PC-9 (cell line): Measurements from ENCODE around the gene STXBP2. TPM values are rescaled to one million over a fixed set of nuclear protein-coding genes. Genes with fewer than 3 reads are reported as not detected.

ENCODE experiments used
- BruUV-seq: library from RNA; stranded (reverse); fragments of 400-500 nt; replicated peaks from 2 replicates; lab custom pipeline; 2021; lab: Mats Ljungman, UMichigan
- CTCF ChIA-PET: fragments of 300-600 bp; sonication (Branson Sonifier 250); formaldehyde crosslinking; loops from one replicate; lab custom pipeline; 2022; ENCODE audit warnings: antibody characterized with exemption; lab: Charles Lee
- POLR2A ChIA-PET: fragments of 300-600 bp; sonication (Branson Sonifier 250); formaldehyde crosslinking; loops from one replicate; lab custom pipeline; 2022; ENCODE audit warnings: antibody characterized with exemption; ENCODE audit not compliant: unreplicated experiment; lab: Charles Lee
- DNase-seq, 2 experiments: peaks; one replicate each; pipeline versions ENCODE4 v3.0.0 to v3.0.0-alpha.2; 2015 to 2022; ENCODE audit warnings: mixed read lengths in 1 of 2
- H2AFZ ChIP-seq: fragments of 200-600 bp; sonication (generic); 2 replicates; pipeline ENCODE4 v1.8.1; 2017; ENCODE audit warnings: antibody characterized with exemption
- H3F3A ChIP-seq: fragments of 200-600 bp; sonication (generic); 2 replicates; pipeline ENCODE4 v1.8.1; 2017; ENCODE audit warnings: antibody characterized with exemption, mild to moderate bottlenecking, low read depth; ENCODE audit not compliant: insufficient read depth
- H3K27ac ChIP-seq: fragments of 200-600 bp; sonication (generic); 2 replicates; pipeline ENCODE4 v1.6.1; 2016; ENCODE audit warnings: mixed run types
- H3K27me3 ChIP-seq: fragments of 200-600 bp; sonication (generic); 2 replicates; pipeline ENCODE4 v1.6.1; 2016; ENCODE audit warnings: low read depth, mixed run types; ENCODE audit not compliant: insufficient read depth
- H3K36me3 ChIP-seq: fragments of 200-600 bp; sonication (generic); 2 replicates; pipeline ENCODE4 v1.6.1; 2016; ENCODE audit warnings: low read depth, mixed run types
- H3K4me1 ChIP-seq: fragments of 200-600 bp; sonication (generic); replicated peaks from 2 replicates; pipeline ENCODE4 v1.6.1; 2016; ENCODE audit warnings: mixed run types; ENCODE audit not compliant: insufficient read depth
- H3K4me2 ChIP-seq: fragments of 200-600 bp; sonication (generic); 2 replicates; pipeline ENCODE4 v1.6.1; 2017; ENCODE audit warnings: mixed run types
- H3K4me3 ChIP-seq: fragments of 200-600 bp; sonication (generic); 2 replicates; pipeline ENCODE4 v1.6.1; 2016; ENCODE audit warnings: mixed run types
- H3K79me2 ChIP-seq: fragments of 200-600 bp; sonication (generic); 2 replicates; pipeline ENCODE4 v1.6.1; 2017; ENCODE audit warnings: low read depth, mixed run types
- H3K9me2 ChIP-seq: fragments of 200-600 bp; sonication (generic); 2 replicates; pipeline ENCODE4 v1.8.1; 2017; ENCODE audit warnings: mild to moderate bottlenecking; ENCODE audit not compliant: insufficient read depth
- H3K9me3 ChIP-seq: fragments of 200-600 bp; sonication (generic); 2 replicates; pipeline ENCODE4 v1.8.1; 2016; ENCODE audit warnings: low read depth; ENCODE audit not compliant: insufficient read depth
- H4K20me1 ChIP-seq: fragments of 200-600 bp; sonication (generic); 2 replicates; pipeline ENCODE4 v1.8.1; 2017; ENCODE audit not compliant: insufficient read depth
- CTCF ChIP-seq: fragments of 200-600 bp; sonication (generic); conservative IDR thresholded peaks from 2 replicates; pipeline ENCODE4 v1.6.1; 2017; ENCODE audit warnings: mixed run types, antibody characterized with exemption, mild to moderate bottlenecking, moderate library complexity
- EZH2 ChIP-seq: fragments of 200-600 bp; sonication (generic); IDR thresholded peaks from 2 replicates; pipeline ENCODE4 v1.8.0; 2017; ENCODE audit warnings: antibody characterized with exemption, low read depth
- intact Hi-C: fragments of 100-400 bp; cut with micrococcal nuclease; formaldehyde crosslinking; loops from one replicate; pipeline ENCODE4 v1.10.0; 2022; ENCODE audit not compliant: unreplicated experiment
- total RNA-seq: library from RNA; stranded (reverse); gene quantifications from 2 replicates; pipeline ENCODE4 v1.2.3, GENCODE V29; 2021

Gene STXBP2
- total RNA-seq, 1 experiment from 2014 or later: 148 TPM

DNA sequence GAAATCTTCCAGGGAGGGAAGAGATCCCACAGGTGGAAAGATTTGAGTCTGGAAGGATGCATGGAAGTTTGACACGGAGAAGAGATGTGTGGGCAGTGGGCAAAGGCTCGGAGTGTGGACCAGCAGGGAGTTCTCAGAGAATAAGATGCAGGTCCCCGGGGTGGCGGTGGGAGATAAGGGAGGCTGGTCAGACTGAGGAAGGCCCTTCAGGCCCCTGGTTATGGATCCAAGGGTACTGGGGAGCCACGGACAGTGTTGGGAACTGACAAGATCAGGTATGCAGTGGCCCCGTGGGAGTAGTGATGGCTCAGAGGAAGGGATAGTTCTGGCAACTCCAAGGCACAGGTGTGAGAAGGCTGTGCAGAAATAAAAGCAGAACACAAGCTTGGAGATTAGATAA lies 38.7 kb upstream of the STXBP2 start:
- CTCF ChIA-PET: no interaction called here
- Histone ChIP-seq H3K9me2 (no peaks in the 10 kb centered on the region), H3K4me2 (no peak overlapping the region), H3K4me3 (no peak overlapping the region), H3F3A (peaks cover 28% of the 10 kb centered on the region), H3K9me3 (no peaks in the 10 kb centered on the region), H3K36me3 (no peaks in the 10 kb centered on the region), H3K27ac (no peak overlapping the region), H3K27me3 (no peaks in the 10 kb centered on the region), H2AFZ (no peak overlapping the region), H3K4me1 (peaks cover 6% of the 10 kb centered on the region; the same call in 1 of the 2 replicates), H4K20me1 (peaks cover 14% of the 10 kb centered on the region; the same call in 1 of the 2 replicates), H3K79me2 (peaks cover 35% of the 10 kb centered on the region)
- DNase-seq: no peak
- no peak for TF ChIP-seq EZH2
- TF ChIP-seq CTCF: no peak
- no TSS peak for BruUV-seq
- POLR2A ChIA-PET: no interaction called here
- intact Hi-C loops: no loop called here

DNA sequence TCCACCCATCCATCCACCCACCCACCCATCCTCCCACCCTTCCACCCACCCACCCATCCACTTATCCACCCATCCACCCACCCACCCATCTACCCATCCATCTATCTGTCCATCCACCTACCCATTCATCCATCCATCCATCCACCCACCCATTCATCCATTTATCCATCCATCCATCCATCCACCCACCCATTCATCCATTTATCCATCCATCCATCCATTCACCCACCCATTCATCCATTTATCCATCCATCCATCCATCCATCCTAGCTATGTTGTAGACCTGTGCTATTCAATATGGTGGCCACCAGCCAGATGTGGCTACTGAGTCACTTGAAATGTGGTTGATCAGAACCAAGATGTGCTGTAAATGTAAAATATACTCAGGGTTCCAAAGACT lies 36.2 kb upstream of the STXBP2 start:
- Histone ChIP-seq H3K36me3 (no peaks in the 10 kb centered on the region), H3K79me2 (peaks cover 35% of the 10 kb centered on the region), H3F3A (peaks cover 27% of the 10 kb centered on the region; the same call in 1 of the 2 replicates), H3K4me3 (no peak overlapping the region), H3K4me1 (peaks cover 6% of the 10 kb centered on the region; the same call in 1 of the 2 replicates), H3K27ac (no peak overlapping the region), H3K9me2 (no peaks in the 10 kb centered on the region), H3K9me3 (no peaks in the 10 kb centered on the region), H3K4me2 (no peak overlapping the region), H4K20me1 (peaks cover 21% of the 10 kb centered on the region), H2AFZ (no peak overlapping the region), H3K27me3 (no peaks in the 10 kb centered on the region)
- TF ChIP-seq EZH2: no peak
- TF ChIP-seq CTCF: no peak
- ChIA-PET POLR2A (no interaction called here), CTCF (no interaction called here)
- intact Hi-C loops: no loop called here
- DNase-seq: no peak
- no TSS peak for BruUV-seq

- no TSS peak for BruUV-seq
- no peaks in the 10 kb centered on the region for H3K4me1 ChIP-seq
- no peak overlapping the region for H3K4me3 ChIP-seq
- H3K27ac ChIP-seq: no peak overlapping the region
- no peaks in the 10 kb centered on the region for H3K27me3 ChIP-seq
- ChIA-PET CTCF (no interaction called here), POLR2A (no interaction called here)
- intact Hi-C loops: no loop called here
- no peak overlapping the region for H2AFZ ChIP-seq
- H3K79me2 ChIP-seq: peaks cover 24% of the 10 kb centered on the region
- no peaks in the 10 kb centered on the region for H3K9me2 ChIP-seq
- H3K9me3 ChIP-seq: no peaks in the 10 kb centered on the region
- H4K20me1 ChIP-seq: peaks cover 20% of the 10 kb centered on the region
- no peak for DNase-seq
- H3K36me3 ChIP-seq: no peaks in the 10 kb centered on the region
- H3K4me2 ChIP-seq: no peak overlapping the region
- H3F3A ChIP-seq: peaks cover 31% of the 10 kb centered on the region; the same call in 1 of the 2 replicates
- TF ChIP-seq EZH2: no peak
- TF ChIP-seq CTCF: no peak
These were observed 34.5 kb upstream of the STXBP2 start for GRCh38 chr19:7602240-7602934.
